ENCODE measurements around the gene RMP24.

Gene RMP24

GRCh38 chr18:35941299-35941698, 31.2 kb upstream of the RMP24 start:
- H3K79me2 ChIP-seq (ENCODE audit: control insufficient read depth, insufficient read depth, low read length, unreplicated experiment), result no peaks in the 10 kb centered on the region
- no peak overlapping the region for H3K4me3 ChIP-seq (ENCODE audit: low read depth, low read length)
- H3K27me3 ChIP-seq (ENCODE audit: insufficient read depth, low read length), result peaks cover 10% of the 10 kb centered on the region
- no peak overlapping the region for H2AFZ ChIP-seq (ENCODE audit: low read length, unreplicated experiment)
- H3K4me1 ChIP-seq (ENCODE audit: control insufficient read depth, insufficient read depth, low read length, unreplicated experiment), result no peaks in the 10 kb centered on the region
- no peaks in the 10 kb centered on the region for H3K36me3 ChIP-seq (ENCODE audit: insufficient read depth, low read length)
- H3K27ac ChIP-seq (ENCODE audit: low read depth, low read length), result no peak overlapping the region

GRCh38 chr18:35942133-35942532, 30.3 kb upstream of the RMP24 start:
- Histone ChIP-seq H3K27me3 (ENCODE audit: insufficient read depth, low read length) (peaks cover 6% of the 10 kb centered on the region; the same call in 1 of the 2 replicates), H3K79me2 (ENCODE audit: control insufficient read depth, insufficient read depth, low read length, unreplicated experiment) (no peaks in the 10 kb centered on the region), H3K36me3 (ENCODE audit: insufficient read depth, low read length) (no peaks in the 10 kb centered on the region), H3K4me3 (ENCODE audit: low read depth, low read length) (no peak overlapping the region), H3K4me1 (ENCODE audit: control insufficient read depth, insufficient read depth, low read length, unreplicated experiment) (no peaks in the 10 kb centered on the region), H3K27ac (ENCODE audit: low read depth, low read length) (no peak overlapping the region), H2AFZ (ENCODE audit: low read length, unreplicated experiment) (no peak overlapping the region)

- no peaks in the 10 kb centered on the region for H3K79me2 ChIP-seq (ENCODE audit: control insufficient read depth, insufficient read depth, low read length, unreplicated experiment)
- no peak overlapping the region for H3K4me3 ChIP-seq (ENCODE audit: low read depth, low read length)
- no peak overlapping the region for H2AFZ ChIP-seq (ENCODE audit: low read length, unreplicated experiment)
- H3K4me1 ChIP-seq (ENCODE audit: control insufficient read depth, insufficient read depth, low read length, unreplicated experiment), result no peaks in the 10 kb centered on the region
- H3K36me3 ChIP-seq (ENCODE audit: insufficient read depth, low read length), result no peaks in the 10 kb centered on the region
- H3K27me3 ChIP-seq (ENCODE audit: insufficient read depth, low read length), result peaks cover 6% of the 10 kb centered on the region; the same call in 1 of the 2 replicates
- no peak overlapping the region for H3K27ac ChIP-seq (ENCODE audit: low read depth, low read length)
Observed at GRCh38 chr18:35942661-35943060, 29.8 kb upstream of the RMP24 start.

GRCh38 chr18:35948080-35948479, 24.4 kb upstream of the RMP24 start:
- no peaks in the 10 kb centered on the region for H3K79me2 ChIP-seq (ENCODE audit: control insufficient read depth, insufficient read depth, low read length, unreplicated experiment)
- peaks cover 19% of the 10 kb centered on the region for H3K27me3 ChIP-seq (ENCODE audit: insufficient read depth, low read length)
- no peaks in the 10 kb centered on the region for H3K4me1 ChIP-seq (ENCODE audit: control insufficient read depth, insufficient read depth, low read length, unreplicated experiment)
- H3K27ac ChIP-seq (ENCODE audit: low read depth, low read length), result no peak overlapping the region
- no peaks in the 10 kb centered on the region for H3K36me3 ChIP-seq (ENCODE audit: insufficient read depth, low read length)
- no peak overlapping the region for H3K4me3 ChIP-seq (ENCODE audit: low read depth, low read length)
- no peak overlapping the region for H2AFZ ChIP-seq (ENCODE audit: low read length, unreplicated experiment)

GRCh38 chr18:35949090-35949489, 23.4 kb upstream of the RMP24 start:
- H3K79me2 ChIP-seq (ENCODE audit: control insufficient read depth, insufficient read depth, low read length, unreplicated experiment), result no peaks in the 10 kb centered on the region
- no peak overlapping the region for H3K4me3 ChIP-seq (ENCODE audit: low read depth, low read length)
- peaks cover 19% of the 10 kb centered on the region for H3K27me3 ChIP-seq (ENCODE audit: insufficient read depth, low read length)
- no peak overlapping the region for H2AFZ ChIP-seq (ENCODE audit: low read length, unreplicated experiment)
- no peaks in the 10 kb centered on the region for H3K36me3 ChIP-seq (ENCODE audit: insufficient read depth, low read length)
- no peak overlapping the region for H3K27ac ChIP-seq (ENCODE audit: low read depth, low read length)
- no peaks in the 10 kb centered on the region for H3K4me1 ChIP-seq (ENCODE audit: control insufficient read depth, insufficient read depth, low read length, unreplicated experiment)

- H3K27me3 ChIP-seq (ENCODE audit: insufficient read depth, low read length), result peaks cover 24% of the 10 kb centered on the region
- H3K79me2 ChIP-seq (ENCODE audit: control insufficient read depth, insufficient read depth, low read length, unreplicated experiment), result no peaks in the 10 kb centered on the region
- peak overlapping the region; percentile 85 for H2AFZ ChIP-seq (ENCODE audit: low read length, unreplicated experiment)
- peak overlapping the region; percentile 78 for H3K4me3 ChIP-seq (ENCODE audit: low read depth, low read length)
- H3K27ac ChIP-seq (ENCODE audit: low read depth, low read length), result no peak overlapping the region
- H3K4me1 ChIP-seq (ENCODE audit: control insufficient read depth, insufficient read depth, low read length, unreplicated experiment), result no peaks in the 10 kb centered on the region
- H3K36me3 ChIP-seq (ENCODE audit: insufficient read depth, low read length), result no peaks in the 10 kb centered on the region
Observed at GRCh38 chr18:35949903-35950627, 22.4 kb upstream of the RMP24 start.

GRCh38 chr18:35950628-35950982, 21.9 kb upstream of the RMP24 start:
- Histone ChIP-seq H3K36me3 (ENCODE audit: insufficient read depth, low read length) (no peaks in the 10 kb centered on the region), H2AFZ (ENCODE audit: low read length, unreplicated experiment) (no peak overlapping the region), H3K27ac (ENCODE audit: low read depth, low read length) (no peak overlapping the region), H3K4me3 (ENCODE audit: low read depth, low read length) (peak overlapping the region; percentile 78), H3K79me2 (ENCODE audit: control insufficient read depth, insufficient read depth, low read length, unreplicated experiment) (no peaks in the 10 kb centered on the region), H3K4me1 (ENCODE audit: control insufficient read depth, insufficient read depth, low read length, unreplicated experiment) (no peaks in the 10 kb centered on the region), H3K27me3 (ENCODE audit: insufficient read depth, low read length) (peaks cover 28% of the 10 kb centered on the region)

- no peak overlapping the region for H3K4me3 ChIP-seq (ENCODE audit: low read depth, low read length)
- H3K27me3 ChIP-seq (ENCODE audit: insufficient read depth, low read length), result peaks cover 41% of the 10 kb centered on the region
- no peaks in the 10 kb centered on the region for H3K4me1 ChIP-seq (ENCODE audit: control insufficient read depth, insufficient read depth, low read length, unreplicated experiment)
- H3K36me3 ChIP-seq (ENCODE audit: insufficient read depth, low read length), result no peaks in the 10 kb centered on the region
- no peak overlapping the region for H3K27ac ChIP-seq (ENCODE audit: low read depth, low read length)
- H3K79me2 ChIP-seq (ENCODE audit: control insufficient read depth, insufficient read depth, low read length, unreplicated experiment), result no peaks in the 10 kb centered on the region
- H2AFZ ChIP-seq (ENCODE audit: low read length, unreplicated experiment), result no peak overlapping the region
Observed at GRCh38 chr18:35953688-35954087, 18.8 kb upstream of the RMP24 start.

GRCh38 chr18:35956226-35956625, 16.3 kb upstream of the RMP24 start:
- no peak overlapping the region for H3K27ac ChIP-seq (ENCODE audit: low read depth, low read length)
- H3K4me3 ChIP-seq (ENCODE audit: low read depth, low read length), result no peak overlapping the region
- no peak overlapping the region for H2AFZ ChIP-seq (ENCODE audit: low read length, unreplicated experiment)
- H3K79me2 ChIP-seq (ENCODE audit: control insufficient read depth, insufficient read depth, low read length, unreplicated experiment), result no peaks in the 10 kb centered on the region
- H3K36me3 ChIP-seq (ENCODE audit: insufficient read depth, low read length), result no peaks in the 10 kb centered on the region
- no peaks in the 10 kb centered on the region for H3K4me1 ChIP-seq (ENCODE audit: control insufficient read depth, insufficient read depth, low read length, unreplicated experiment)
- H3K27me3 ChIP-seq (ENCODE audit: insufficient read depth, low read length), result peaks cover 42% of the 10 kb centered on the region

GRCh38 chr18:35962320-35962719, 10.2 kb upstream of the RMP24 start:
- H3K27ac ChIP-seq (ENCODE audit: low read depth, low read length), result no peak overlapping the region
- H2AFZ ChIP-seq (ENCODE audit: low read length, unreplicated experiment), result no peak overlapping the region
- peaks cover 21% of the 10 kb centered on the region for H3K27me3 ChIP-seq (ENCODE audit: insufficient read depth, low read length)
- no peaks in the 10 kb centered on the region for H3K4me1 ChIP-seq (ENCODE audit: control insufficient read depth, insufficient read depth, low read length, unreplicated experiment)
- H3K4me3 ChIP-seq (ENCODE audit: low read depth, low read length), result no peak overlapping the region
- H3K36me3 ChIP-seq (ENCODE audit: insufficient read depth, low read length), result no peaks in the 10 kb centered on the region
- H3K79me2 ChIP-seq (ENCODE audit: control insufficient read depth, insufficient read depth, low read length, unreplicated experiment), result no peaks in the 10 kb centered on the region

- Histone ChIP-seq H3K79me2 (ENCODE audit: control insufficient read depth, insufficient read depth, low read length, unreplicated experiment) (no peaks in the 10 kb centered on the region), H3K36me3 (ENCODE audit: insufficient read depth, low read length) (no peaks in the 10 kb centered on the region), H3K4me1 (ENCODE audit: control insufficient read depth, insufficient read depth, low read length, unreplicated experiment) (no peaks in the 10 kb centered on the region), H2AFZ (ENCODE audit: low read length, unreplicated experiment) (no peak overlapping the region), H3K27ac (ENCODE audit: low read depth, low read length) (no peak overlapping the region), H3K4me3 (ENCODE audit: low read depth, low read length) (no peak overlapping the region), H3K27me3 (ENCODE audit: insufficient read depth, low read length) (peaks cover 13% of the 10 kb centered on the region)
Observed at GRCh38 chr18:35964319-35964718, 8.2 kb upstream of the RMP24 start.
